HG03097 (cell line): ENCODE data around the gene VPS35L.

Experiments
- ATAC-seq: cut with Tn5 transposase; IDR thresholded peaks from one replicate; pipeline ENCODE4 v1.9.1; 2021; ENCODE audit not compliant: unreplicated experiment, low FRiP score

Gene VPS35L

GRCh38 chr16:19589771-19590302 lies 34.3 kb downstream of the VPS35L start:
- no peak for ATAC-seq

GRCh38 chr16:19595043-19595767 lies 39.7 kb downstream of the VPS35L start:
- ATAC-seq = no peak

- ATAC-seq = no peak
These were observed 43.5 kb downstream of the VPS35L start for GRCh38 chr16:19598805-19599510.

GRCh38 chr16:19599968-19600716 lies 44.6 kb downstream of the VPS35L start:
- ATAC-seq = no peak

GRCh38 chr16:19601083-19601976 lies 45.8 kb downstream of the VPS35L start:
- ATAC-seq = no peak

- ATAC-seq = no peak
These were observed 49.4 kb downstream of the VPS35L start for GRCh38 chr16:19604911-19605310.

GRCh38 chr16:19605701-19606100 lies 50.2 kb downstream of the VPS35L start:
- no peak for ATAC-seq

- no peak for ATAC-seq
These were observed 52.2 kb downstream of the VPS35L start for GRCh38 chr16:19607616-19608280.

GRCh38 chr16:19609359-19609758 lies 53.9 kb downstream of the VPS35L start:
- no peak for ATAC-seq

- no peak for ATAC-seq
These were observed 54.7 kb downstream of the VPS35L start for GRCh38 chr16:19610200-19610599.

GRCh38 chr16:19613834-19614233 lies 58.3 kb downstream of the VPS35L start:
- ATAC-seq = no peak

GRCh38 chr16:19616241-19616640 lies 60.7 kb downstream of the VPS35L start:
- ATAC-seq = no peak

GRCh38 chr16:19618876-19619275 lies 63.4 kb downstream of the VPS35L start:
- ATAC-seq = no peak

GRCh38 chr16:19621445-19621844 lies 65.9 kb downstream of the VPS35L start:
- ATAC-seq = no peak

GRCh38 chr16:19625039-19625438 lies 69.5 kb downstream of the VPS35L start:
- no peak for ATAC-seq

GRCh38 chr16:19636436-19637267 lies 81.1 kb downstream of the VPS35L start:
- ATAC-seq = no peak

- ATAC-seq = no peak
These were observed 84.5 kb downstream of the VPS35L start for GRCh38 chr16:19639986-19640421.

GRCh38 chr16:19642501-19642900 lies 87.0 kb downstream of the VPS35L start:
- ATAC-seq = no peak

- no peak for ATAC-seq
These were observed 89.4 kb downstream of the VPS35L start for GRCh38 chr16:19644877-19645276.
